Hindlimb muscle (tissue), 1 donor: ENCODE measurements around the gene PTCD1. TPM values are rescaled to one million over a fixed set of nuclear protein-coding genes. Genes with fewer than 3 reads are reported as not detected.
"Not testable (repeated sequence)": the region's sequence is repeated elsewhere in the genome, so short reads cannot be mapped to it uniquely, and the experiment has no call there.

Source experiments
- DNase-seq: peaks from one replicate; pipeline ENCODE4 v3.0.0-alpha.2; 2013
- polyA plus RNA-seq: library from polyadenylated mRNA; unstranded; fragments of 120-200 nt; gene quantifications from one replicate; pipeline ENCODE4 v1.2.1, GENCODE V29; 2013; ENCODE audit not compliant: insufficient read length

Gene PTCD1
- polyA plus RNA-seq, 1 donor, result 3.8 TPM

DNA sequence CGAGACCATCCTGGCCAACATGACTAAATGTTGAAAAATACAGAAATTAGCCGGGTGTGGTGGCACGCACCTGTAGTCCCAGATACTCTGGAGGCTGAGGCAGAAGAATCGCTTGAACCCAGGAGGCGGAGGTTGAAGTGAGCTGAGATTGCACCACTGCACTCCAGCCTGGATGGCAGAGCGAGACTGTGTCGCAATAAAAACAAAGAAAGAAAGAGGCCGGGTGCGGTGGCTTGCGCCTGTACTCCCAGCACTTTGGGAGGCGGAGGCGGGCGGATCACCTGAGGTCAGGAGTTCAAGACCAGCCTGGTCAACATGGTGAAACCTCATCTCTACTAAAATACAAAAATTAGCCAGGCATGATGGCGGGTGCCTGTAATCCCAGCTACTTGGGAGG lies 51.4 kb downstream of the PTCD1 start:
- not testable (repeated sequence) for DNase-seq

DNA sequence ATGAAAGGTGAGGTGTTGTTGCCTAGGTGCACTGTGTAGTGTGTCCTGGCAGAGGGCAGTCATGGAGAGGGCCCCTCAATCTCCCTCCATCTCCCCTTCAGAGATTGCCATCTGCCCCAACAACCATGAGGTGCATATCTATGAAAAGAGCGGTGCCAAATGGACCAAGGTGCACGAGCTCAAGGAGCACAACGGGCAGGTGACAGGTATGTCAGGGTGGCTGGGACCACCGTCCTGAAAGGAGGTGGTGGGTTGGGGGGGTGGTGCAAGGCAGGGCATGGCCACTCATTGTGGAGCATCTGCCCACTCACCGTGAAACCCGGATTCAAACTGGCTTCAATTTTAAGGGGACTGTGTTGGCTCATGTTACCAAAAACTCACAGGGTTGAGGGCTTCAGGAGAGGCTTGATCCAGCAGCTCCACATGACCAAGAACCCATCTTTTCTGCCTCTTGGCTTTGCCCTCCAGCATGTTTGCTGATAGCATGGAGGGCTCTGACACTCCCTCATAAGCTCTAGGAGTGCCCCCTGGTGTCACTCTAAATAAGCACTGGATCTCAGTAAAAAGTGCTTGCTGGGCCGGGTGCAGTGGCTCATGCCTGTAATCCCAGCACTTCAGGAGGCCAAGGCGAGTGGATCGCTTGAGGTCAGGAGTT lies 51.9 kb downstream of the PTCD1 start:
- DNase-seq, result no peak

DNA sequence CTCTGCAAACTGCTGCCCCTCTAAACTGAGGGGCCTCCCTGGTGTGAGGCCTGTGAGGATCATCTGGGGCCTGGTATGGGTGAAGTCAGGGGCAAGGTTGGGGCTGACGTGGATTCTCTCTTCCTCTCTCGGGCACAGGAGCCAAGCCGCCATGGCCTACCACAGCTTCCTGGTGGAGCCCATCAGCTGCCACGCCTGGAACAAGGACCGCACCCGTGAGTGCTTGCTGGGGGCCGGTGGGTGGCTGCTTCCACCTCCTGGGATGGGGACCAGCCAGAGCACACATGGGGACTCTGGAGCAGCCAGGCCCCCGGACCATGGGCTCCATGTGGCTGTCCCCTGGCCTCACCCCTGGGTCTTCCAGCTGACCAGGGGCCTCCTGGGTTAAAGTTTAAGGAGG lies 53.0 kb downstream of the PTCD1 start:
- DNase-seq, result no peak

DNA sequence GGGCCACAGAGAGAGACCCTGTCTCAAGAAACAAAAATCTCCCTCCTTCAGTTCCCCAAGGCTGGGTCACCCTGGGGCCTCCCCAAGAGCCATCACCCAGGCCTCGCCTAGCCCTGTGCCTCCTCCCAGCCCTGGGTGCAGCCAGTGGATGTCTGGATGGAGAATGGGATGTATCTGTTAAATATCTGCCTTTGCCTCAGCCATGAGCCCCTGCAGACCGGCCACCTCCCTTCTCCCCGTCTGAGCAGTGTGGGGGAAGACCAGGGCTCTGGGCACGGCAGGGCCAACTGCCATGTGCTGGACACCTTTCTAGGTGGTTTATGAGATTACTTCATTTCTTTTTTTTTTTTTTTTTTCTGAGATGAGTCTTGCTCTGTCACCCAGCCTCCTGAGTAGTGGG lies 54.1 kb downstream of the PTCD1 start:
- DNase-seq, result no peak

DNA sequence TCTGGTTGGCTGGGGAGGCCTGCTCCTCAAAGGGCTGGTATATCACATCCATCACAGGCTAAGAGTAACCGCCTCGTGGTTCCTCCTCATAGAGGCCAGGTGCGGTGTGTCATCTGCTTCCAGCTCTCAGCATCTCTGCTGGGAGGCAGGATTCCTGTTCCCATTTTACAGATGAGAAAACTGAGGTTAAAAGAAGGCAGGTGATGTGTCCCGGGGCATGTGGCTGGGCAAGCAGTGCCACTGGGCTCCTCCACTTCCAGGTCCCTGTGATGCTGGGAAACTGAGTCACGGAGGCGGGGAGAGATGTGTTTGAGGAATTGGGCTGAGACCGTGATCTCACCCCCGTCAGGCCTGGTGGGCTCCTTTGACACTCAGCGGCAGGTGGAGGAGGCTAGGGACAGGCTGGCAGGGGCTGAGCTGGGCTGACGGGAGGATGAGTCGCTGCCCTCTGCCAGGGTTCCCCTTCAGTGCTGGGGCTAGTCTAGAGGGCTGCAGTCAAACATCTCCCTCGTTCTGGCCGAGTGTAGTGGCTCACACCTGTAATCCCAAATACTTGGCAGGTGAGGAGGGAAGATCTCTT lies 54.7 kb downstream of the PTCD1 start:
- DNase-seq, result no peak

DNA sequence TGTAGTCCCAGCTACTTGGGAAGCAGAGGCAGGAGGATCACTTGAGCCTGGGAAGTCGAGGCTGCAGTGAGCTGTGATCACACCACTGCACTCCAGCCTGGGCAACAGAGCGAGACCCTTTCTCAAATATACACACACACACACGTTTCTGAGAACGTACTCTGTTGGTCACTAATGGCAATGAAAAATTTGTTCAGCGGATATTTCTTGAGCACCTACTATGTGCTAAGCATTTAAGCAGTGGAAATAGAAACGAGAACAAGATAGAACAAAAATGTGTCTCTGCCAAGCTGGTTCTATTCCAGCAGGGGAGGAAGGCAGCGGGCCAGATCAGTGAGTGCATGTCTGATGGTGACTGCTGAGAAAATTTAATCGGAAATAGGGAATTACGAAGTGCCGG lies 55.4 kb downstream of the PTCD1 start:
- DNase-seq, result no peak

DNA sequence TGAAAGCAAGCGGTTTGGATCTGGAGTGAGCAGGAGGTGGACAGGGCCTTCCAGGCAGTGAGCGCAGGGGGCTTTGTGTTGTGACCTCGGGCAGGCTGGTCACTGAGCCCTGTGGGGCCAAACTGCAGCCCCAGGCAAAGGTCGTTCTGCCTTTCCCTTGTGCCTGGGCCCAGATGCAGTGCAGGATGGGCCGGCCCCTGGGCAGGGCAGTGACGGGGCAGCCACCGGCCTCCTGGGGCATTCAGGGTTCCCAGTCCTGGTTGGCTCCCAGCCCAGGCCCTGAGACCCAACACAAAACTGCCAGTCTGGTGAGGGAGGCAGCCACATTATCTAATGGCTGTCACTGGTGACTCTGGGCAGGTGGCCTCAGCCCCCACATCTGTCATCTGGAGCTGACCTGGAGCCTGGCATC lies 56.9 kb downstream of the PTCD1 start:
- no peak for DNase-seq

DNA sequence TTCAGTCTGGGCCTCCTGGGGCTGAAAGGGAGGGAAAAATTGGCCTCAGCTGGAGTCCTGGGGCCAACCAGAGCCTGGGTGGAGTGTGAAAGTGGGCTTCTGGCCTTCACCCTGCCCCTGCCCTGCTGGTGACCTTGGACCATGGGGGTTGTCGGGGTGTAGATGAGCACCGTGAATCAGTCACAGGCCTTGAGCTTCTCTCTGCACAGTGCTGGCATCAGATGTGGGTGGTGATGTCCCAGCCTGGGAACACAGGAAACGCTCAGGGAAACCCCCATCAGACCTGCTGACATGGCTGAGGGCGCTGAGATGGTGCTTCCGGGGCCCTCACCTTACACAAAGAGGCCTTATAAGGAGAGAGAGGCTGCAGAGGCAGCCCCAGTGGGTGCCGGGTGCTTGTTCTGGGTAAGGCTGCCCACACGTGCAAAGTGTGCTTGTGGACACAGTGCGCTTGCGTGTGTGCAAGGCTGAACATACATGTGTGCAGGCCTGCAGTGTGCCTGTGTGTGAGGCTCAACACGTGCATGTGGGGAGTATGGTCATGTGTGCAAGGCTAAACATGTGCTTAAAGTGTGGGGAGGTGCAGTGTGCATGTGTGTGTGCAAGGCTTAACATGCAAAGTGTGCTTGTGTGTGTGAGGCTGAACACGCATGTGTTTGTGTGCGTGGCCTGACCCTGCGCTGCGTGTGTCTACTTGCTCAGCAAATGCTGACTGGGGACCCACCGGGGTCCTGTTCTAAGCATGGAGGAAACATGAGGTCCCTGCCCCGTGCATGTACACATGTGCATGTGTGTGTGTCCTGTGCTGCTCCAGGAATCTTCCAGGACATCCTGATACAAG lies 57.6 kb downstream of the PTCD1 start:
- DNase-seq, result no peak

DNA sequence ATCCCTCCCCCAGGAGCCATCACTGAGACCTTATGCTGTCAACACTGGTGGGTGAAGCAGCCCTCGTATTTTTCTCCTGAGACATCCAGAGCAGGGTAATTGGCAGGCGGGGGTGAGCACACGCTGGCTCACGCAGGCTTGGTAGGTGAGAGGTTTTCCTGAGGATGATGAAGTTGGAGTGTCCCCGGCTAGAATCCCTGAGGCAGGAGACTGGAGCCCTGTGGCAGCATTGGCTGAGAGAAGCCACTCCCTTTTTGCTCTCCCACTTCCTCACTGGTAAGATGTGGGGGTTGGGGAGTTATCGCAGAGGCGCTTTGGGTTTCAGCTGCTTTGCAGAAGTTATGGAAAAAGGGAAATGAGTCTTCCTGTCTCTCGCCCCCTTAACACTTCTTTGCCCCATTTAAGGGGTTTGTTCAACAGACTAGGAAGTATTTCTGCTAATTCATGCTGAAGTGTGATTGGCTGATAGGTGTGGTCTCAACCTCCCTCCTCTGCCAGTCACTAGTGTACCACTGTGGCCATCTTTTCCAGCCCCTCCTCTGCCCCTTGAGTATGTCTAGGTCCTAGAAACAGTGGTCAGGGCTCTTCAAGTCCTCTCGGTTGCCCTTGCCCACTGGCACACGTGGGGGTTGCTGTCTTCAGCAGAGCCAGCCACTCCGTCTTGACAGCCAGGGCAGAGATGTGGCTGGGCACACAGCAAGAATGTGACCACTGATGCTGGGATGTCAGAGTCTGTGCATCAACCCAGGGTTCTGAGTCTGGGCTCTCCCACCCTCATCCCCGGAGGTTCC lies 58.4 kb downstream of the PTCD1 start:
- DNase-seq, result peak; percentile 40

DNA sequence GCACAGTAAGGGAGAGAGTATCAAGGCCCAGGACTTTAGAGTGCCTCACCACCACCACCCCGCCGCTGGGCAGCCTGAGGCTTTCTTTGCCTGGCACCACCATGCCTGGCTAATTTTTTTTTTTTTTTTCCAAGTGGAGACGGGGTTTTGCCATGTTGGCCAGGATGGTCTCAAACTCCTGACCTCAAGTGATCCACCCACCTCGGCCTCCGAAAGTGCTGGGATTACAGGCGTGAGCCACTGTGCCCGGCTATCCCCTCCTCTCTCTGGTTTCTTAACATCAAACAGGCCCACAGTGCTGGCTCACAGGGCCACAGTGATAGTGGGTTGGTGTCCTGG lies 58.9 kb downstream of the PTCD1 start:
- DNase-seq, result not testable (repeated sequence)

DNA sequence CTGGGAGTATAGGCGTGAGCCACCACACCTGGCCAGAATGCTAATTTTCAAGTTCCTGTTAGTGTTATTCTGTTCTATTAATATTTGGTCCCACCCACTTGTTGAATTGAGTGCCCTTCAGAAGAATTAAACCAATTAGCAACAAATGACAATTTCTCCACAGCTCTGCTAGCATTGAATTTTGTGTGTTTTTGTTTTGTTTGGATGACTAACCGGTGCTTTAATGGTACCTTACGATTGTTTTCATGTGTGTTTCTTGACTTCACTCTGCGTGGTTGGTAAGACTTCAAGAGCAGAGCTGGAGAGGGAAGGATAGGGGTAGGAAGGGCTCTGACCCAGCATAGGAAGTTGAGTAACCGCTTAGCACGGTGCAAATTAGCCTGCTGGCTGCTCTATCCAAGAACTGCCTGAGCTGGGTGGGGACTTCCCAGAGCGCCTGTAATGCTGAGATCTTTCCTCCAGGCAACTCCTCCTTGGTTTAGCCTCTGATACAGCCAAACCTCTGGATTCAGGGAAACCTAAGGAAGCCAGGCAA lies 59.5 kb downstream of the PTCD1 start:
- DNase-seq, result peak; percentile 72

DNA sequence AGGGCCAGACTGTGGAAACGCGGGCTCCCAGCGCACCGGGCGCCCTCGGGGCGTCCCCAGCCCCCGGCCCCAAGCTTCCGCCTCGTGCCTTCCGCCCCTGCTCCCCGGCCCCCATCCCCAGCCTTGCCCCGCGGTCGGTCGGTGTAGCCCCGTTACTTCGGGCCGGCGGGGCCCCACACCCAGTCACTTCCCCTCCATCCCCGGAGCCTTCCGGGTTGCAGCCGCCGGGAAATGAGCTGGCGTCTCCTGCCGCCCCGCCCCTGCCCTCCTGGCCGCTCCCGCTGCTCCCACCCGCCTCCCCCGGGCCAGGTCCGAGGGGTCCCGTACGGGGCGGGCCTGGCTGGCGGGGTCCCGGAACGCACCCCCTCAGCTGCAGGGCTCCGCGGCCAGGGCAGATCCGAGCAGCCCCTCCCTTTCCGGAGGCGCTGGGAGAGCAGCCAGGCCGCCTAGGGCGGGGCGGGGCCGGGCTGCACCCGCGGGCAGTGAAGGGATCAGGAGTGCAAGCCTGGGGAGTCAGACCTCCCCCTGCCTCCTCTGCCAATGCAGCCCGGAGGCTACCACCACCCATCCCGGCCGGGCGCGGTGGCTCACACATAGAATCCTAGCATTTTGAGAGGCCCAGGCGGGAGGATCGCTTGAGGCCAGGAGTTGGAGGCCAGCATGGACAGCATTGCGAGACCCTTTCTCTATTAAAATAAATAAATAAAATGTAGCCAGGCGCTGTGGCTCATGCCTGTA lies 63.4 kb downstream of the PTCD1 start:
- DNase-seq, result peak; percentile 80

DNA sequence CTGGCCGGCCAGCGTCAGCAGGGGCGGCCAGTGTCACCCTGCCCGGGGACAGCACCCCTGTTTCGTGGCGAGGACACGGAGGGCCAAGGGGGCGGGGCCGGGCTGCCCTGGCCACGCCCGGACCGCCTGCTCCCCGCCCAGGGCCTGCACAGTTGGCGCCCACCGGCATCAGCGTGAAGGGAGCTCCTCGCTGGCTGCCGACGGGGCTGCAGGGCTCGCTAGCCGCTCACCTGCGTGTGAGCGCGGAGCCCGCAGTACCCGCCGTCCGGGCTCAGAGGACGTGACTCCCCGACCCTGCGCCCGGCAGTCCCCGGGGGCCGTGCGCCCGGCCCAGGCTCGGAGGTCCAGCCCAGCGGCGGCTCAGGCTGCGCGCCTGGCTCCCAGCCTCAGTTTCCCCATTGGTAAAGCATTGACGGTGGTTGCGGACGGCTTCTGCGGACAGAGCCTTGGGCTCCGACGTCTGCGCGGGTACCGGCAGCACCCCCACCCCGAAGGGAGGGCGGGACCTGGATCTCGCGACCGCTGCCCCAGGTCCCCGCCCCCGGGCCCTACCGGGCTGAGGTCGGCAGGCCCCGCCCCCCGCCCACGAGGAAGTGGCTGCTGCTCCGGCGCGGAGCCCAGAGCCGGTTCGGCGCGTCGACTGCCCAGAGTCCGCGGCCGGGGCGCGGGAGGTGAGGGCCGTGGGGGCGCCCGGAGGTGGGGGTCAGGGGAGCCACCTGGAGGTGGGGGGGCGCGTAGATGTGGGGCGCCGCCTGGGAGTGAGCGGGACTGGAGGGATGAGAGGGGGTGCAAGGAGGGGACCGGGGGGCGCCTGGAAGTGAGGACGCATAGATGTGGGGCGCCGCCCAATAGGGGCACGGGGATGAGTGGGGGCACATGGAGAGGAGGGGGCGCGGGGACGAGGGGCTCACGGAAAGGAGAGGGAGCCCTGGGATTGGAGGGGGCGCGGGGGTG lies 64.2 kb downstream of the PTCD1 start, which contains the start of gene ARPC1B:
ARPC1B (plus strand) TSS at position 620 of the 954 bp plus-strand sequence. CDS start 10,985 bp downstream, outside the sequence.
- DNase-seq, result peak; percentile 64

DNA sequence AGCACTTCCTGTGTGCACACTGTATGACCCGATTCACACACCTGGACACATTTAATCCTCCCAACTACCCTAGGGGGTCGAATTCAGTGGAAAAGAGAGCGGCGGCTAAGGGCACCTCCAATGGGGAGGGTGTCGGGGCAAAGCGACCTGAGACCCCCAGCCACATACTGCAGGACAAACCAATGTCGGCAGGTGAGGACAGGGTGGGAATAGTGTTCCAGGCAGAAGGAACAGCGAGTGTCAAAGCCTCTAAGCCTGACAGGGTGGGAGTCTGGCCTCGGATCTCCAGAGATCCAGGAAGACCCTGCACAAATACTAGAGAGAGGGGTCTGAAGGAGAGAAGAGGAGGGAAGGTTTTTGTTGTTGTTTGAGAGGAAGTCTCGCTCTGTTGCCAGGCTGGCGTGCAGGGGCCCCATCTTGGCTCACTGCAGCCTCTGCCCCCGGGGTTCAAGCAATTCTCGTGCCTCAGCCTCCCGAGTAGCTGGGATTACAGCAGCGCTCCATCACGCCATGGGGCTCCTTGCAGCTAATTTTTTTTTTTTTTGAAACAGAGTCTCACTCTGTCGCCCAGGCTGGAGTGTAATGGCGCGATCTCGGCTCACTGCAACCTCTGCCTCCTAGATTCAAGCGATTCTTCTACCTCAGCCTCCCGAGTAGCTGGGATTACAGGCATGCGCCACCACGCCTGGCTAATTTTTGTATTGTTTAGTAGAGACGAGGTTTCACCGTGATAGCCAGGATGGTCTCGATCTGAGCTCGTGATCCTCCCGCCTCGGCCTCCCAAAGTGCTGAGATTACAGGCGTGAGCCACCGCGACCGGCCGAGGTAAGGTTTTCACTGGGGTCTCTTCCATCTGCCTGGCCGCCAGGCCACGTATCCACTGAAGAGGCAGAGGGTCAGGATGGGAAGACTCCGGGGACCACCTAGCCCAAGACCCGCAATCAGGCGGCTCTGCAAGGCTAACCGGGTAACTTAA lies 65.2 kb downstream of the PTCD1 start:
- DNase-seq, result no peak

DNA sequence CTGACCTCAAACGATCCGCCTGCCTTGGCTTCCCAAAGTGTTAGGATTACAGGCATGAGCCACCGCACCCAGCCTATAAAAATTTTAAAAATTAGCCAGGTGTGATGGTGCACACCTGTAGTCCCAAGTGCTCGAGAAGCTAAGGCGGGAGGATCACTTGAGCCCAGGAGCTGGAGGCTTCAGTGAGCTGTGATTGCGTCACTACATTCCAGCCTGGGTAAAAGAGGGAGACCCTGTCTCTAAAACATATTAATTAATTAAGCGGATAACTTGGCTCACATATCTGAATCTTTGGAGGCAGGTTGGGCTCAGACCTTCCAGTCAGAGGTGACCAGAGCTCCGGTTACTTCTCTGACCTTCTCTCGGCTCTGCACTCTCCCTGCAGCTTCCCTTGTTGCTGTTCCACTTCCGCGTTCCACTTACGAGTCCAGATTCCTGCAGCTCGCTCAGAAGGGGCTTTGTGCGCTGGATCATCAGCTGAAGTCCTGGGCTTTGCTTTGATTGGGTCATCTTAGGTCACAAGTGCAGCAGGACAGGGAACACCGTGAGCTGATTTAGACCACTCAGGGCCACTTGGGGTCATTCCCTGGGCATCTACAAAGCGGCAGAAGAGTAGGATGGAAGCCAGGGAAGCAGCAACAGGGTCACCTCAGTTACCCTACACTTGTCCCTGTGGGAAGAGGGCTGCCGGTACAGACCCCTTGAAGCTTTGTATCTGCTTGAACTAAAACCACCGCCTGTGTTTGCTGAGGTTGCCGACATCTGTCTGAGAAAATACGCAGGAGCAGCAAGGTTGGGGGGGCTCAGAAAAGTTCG lies 66.1 kb downstream of the PTCD1 start:
- DNase-seq, result no peak

DNA sequence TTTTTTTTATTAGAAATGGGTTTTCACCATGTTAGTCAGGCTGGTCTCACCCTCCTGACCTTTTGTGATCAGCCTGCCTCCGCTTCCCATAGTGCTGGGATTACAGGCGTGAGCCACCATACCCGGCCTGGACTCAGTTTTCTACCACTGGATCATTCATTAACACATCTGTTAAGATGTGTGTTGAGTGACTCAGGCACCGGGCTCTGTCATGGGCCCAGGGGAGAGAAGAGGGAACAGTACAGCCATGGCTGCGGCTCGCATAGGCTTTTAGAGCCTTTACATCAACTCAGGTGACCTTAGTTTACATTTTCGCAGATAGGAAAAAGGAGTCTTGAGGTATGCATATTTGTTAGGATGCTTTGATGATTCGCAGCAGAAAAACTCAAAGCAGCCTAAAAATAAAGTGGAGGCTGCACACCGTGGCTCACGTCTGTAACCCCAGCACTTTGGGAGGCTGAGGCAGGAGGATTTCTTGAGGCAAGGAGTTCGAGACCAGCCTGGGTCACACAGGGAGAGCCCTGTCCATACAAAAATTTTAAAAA lies 67.2 kb downstream of the PTCD1 start:
- DNase-seq, result no peak

DNA sequence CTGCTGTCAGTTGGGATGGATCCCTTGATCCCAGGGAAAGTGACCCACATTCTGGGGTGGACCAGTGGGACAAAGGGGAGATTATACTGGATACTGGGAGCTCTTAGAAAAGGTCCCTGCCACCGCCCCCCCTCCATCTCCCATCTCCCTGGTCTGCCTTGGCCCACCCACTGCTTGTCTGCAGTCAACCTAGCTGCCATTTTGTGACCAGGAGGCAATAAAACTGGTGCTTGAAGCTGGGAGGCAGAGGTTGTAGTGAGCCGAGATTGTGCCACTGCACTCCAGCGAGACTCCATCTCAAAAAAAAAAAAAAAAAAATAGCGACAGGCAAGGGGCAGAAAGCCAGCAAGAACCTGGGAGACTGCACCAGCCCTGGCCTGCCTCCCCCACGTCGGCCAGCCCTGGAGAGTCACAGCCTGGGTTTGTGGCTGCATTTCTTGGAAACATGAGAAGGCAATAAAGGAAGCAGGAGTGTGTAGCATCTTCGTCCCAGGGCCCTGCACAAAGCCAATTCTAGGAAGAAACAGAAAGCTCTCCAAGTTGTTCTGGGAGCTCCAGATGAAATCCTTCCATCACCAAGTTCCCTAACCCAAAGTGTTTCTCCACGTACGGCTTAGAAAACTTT lies 68.7 kb downstream of the PTCD1 start:
- peak; percentile 57 for DNase-seq
